ENCODE data around the gene TIMP3. TPM values are rescaled to one million over a fixed set of nuclear protein-coding genes. Genes with fewer than 3 reads are reported as not detected.

The TIMP3 gene
- polyA plus RNA-seq, 1 donor (not counting 4 experiments of a cell fraction or from before 2014, with no cell fraction given), result 34.3 TPM

- Histone ChIP-seq H3K4me3 (ENCODE audit: control insufficient read depth in 2 of 3, extremely low read depth in 1 of 3, insufficient read depth in 2 of 3, low read depth in 1 of 3, low read length in 3 of 3) (no peak overlapping the region), H4K20me1 (ENCODE audit: control insufficient read depth, extremely low read depth, insufficient read depth, low read length) (no peaks in the 10 kb centered on the region), H3K9ac (ENCODE audit: control insufficient read depth, extremely low read depth, insufficient read depth, low read length) (no peak overlapping the region), H3K27ac (ENCODE audit: control insufficient read depth, insufficient read depth, low read length) (no peak overlapping the region), H3K36me3 (ENCODE audit: control insufficient read depth in 2 of 2, extremely low read depth in 1 of 2, insufficient read depth in 2 of 2, low read length in 2 of 2) (peaks cover 0 to 1% of the 10 kb centered on the region in 2 experiments), H2AFZ (ENCODE audit: control insufficient read depth, low read length) (no peak overlapping the region), H3K9me3 (ENCODE audit: control insufficient read depth, low read depth, low read length) (no peaks in the 10 kb centered on the region), H3K9me1 (ENCODE audit: control insufficient read depth, extremely low read depth, insufficient read depth, low read length) (no peaks in the 10 kb centered on the region), H3K4me2 (ENCODE audit: control insufficient read depth, extremely low read depth, insufficient read depth, low read depth, low read length) (no peak overlapping the region), H3K79me2 (ENCODE audit: control insufficient read depth, insufficient read depth, low read length) (no peaks in the 10 kb centered on the region), H3K4me1 (ENCODE audit: control insufficient read depth, extremely low read depth, insufficient read depth, low read length) (peaks cover 14% of the 10 kb centered on the region), H3K27me3 (ENCODE audit: control insufficient read depth, extremely low read depth, insufficient read depth, low read length) (no peaks in the 10 kb centered on the region)
- DNase-seq (ENCODE audit: low read depth, low spot score), result no peak
- dilution Hi-C loops (cut with MboI; ENCODE audit: extremely low pct_ligation_motif_present, low sequenced_read_pairs), result no loop called here
- FAIRE-seq, result no peak
- TF ChIP-seq CTCF (optimal IDR thresholded peaks at IDR 0.05 in 1 of 3, IDR thresholded peaks at IDR 0.05 in 1 of 3, conservative IDR thresholded peaks at IDR 0.05 in 1 of 3; ENCODE audit: extremely low read depth in 1 of 3, insufficient read depth in 2 of 3, low read length in 3 of 3), result no peak
- TF ChIP-seq EZH2 (IDR thresholded peaks at IDR 0.05; ENCODE audit: low read length), result no peak
Observed at GRCh38 chr22:32829451-32829851, 27.9 kb downstream of the TIMP3 start.

- Histone ChIP-seq H3K27me3 (ENCODE audit: control insufficient read depth, extremely low read depth, insufficient read depth, low read length) (no peaks in the 10 kb centered on the region), H2AFZ (ENCODE audit: control insufficient read depth, low read length) (no peak overlapping the region), H3K4me3 (ENCODE audit: control insufficient read depth in 2 of 3, extremely low read depth in 1 of 3, insufficient read depth in 2 of 3, low read depth in 1 of 3, low read length in 3 of 3) (no peak overlapping the region), H3K9ac (ENCODE audit: control insufficient read depth, extremely low read depth, insufficient read depth, low read length) (no peak overlapping the region), H3K9me1 (ENCODE audit: control insufficient read depth, extremely low read depth, insufficient read depth, low read length) (no peaks in the 10 kb centered on the region), H3K4me2 (ENCODE audit: control insufficient read depth, extremely low read depth, insufficient read depth, low read depth, low read length) (no peak overlapping the region), H3K9me3 (ENCODE audit: control insufficient read depth, low read depth, low read length) (no peaks in the 10 kb centered on the region), H3K36me3 (ENCODE audit: control insufficient read depth in 2 of 2, extremely low read depth in 1 of 2, insufficient read depth in 2 of 2, low read length in 2 of 2) (peaks cover 0 to 1% of the 10 kb centered on the region in 2 experiments), H4K20me1 (ENCODE audit: control insufficient read depth, extremely low read depth, insufficient read depth, low read length) (no peaks in the 10 kb centered on the region), H3K27ac (ENCODE audit: control insufficient read depth, insufficient read depth, low read length) (no peak overlapping the region), H3K79me2 (ENCODE audit: control insufficient read depth, insufficient read depth, low read length) (no peaks in the 10 kb centered on the region), H3K4me1 (ENCODE audit: control insufficient read depth, extremely low read depth, insufficient read depth, low read length) (peaks cover 14% of the 10 kb centered on the region)
- TF ChIP-seq EZH2 (IDR thresholded peaks at IDR 0.05; ENCODE audit: low read length) (no peak), CTCF (optimal IDR thresholded peaks at IDR 0.05 in 1 of 3, IDR thresholded peaks at IDR 0.05 in 1 of 3, conservative IDR thresholded peaks at IDR 0.05 in 1 of 3; ENCODE audit: extremely low read depth in 1 of 3, insufficient read depth in 2 of 3, low read length in 3 of 3) (no peak)
- dilution Hi-C loops (cut with MboI; ENCODE audit: extremely low pct_ligation_motif_present, low sequenced_read_pairs), result no loop called here
- DNase-seq (ENCODE audit: low read depth, low spot score) (no peak), FAIRE-seq (no peak)
Observed at GRCh38 chr22:32830473-32830872, 29.0 kb downstream of the TIMP3 start.
